Endothelial cell of umbilical vein (primary cell): ENCODE results near the gene CHST8. TPM values are rescaled to one million over a fixed set of nuclear protein-coding genes. Genes with fewer than 3 reads are reported as not detected.

Experiments used
- BruUV-seq: library from RNA; stranded (reverse); fragments of 400-500 nt; replicated peaks from 2 replicates; lab custom pipeline; 2021; lab: Mats Ljungman, UMichigan
- CTCF ChIA-PET: fragments of 300-600, 350-600 bp; sonication (Branson Sonifier 250); formaldehyde crosslinking; loops from one replicate; lab custom pipeline; 2021; ENCODE audit warnings: antibody characterized with exemption, inconsistent platforms; lab: Charles Lee
- POLR2A ChIA-PET: fragments of 300-600, 350-600 bp; sonication (Branson Sonifier 250); formaldehyde crosslinking; loops from one replicate; lab custom pipeline; 2021; ENCODE audit warnings: antibody characterized with exemption, inconsistent platforms; lab: Charles Lee
- DNase-seq: peaks from one replicate; pipeline ENCODE4 v3.0.0-alpha.2; 2011; ENCODE audit warnings: low read depth, low spot score
- FAIRE-seq: peaks from 2 replicates; lab custom pipeline; 2011; peaks lifted over from hg19 to GRCh38; lab: Jason Lieb, UNC
- H2AFZ ChIP-seq: 2 replicates; pipeline ENCODE4 v1.6.0; 2012; ENCODE audit warnings: low read depth, low read length, control low read depth, inconsistent platforms
- H3K27ac ChIP-seq: 2 replicates; pipeline ENCODE4 v1.5.1; 2011; ENCODE audit warnings: low read depth, mild to moderate bottlenecking, control low read depth, low read length, moderate library complexity; ENCODE audit not compliant: insufficient read depth
- H3K27me3 ChIP-seq, 2 experiments: 2 replicates each; pipeline versions ENCODE4 v1.6.0 to v1.6.1; 2011; ENCODE audit warnings: low read length in 2 of 2, mixed read lengths in 1 of 2; ENCODE audit not compliant: control insufficient read depth in 2 of 2, insufficient read depth in 2 of 2
- H3K36me3 ChIP-seq, 2 experiments: 2 replicates in 1 of 2; 3 replicates in 1 of 2; pipeline ENCODE4 v1.5.1; 2011; ENCODE audit warnings: low read length in 2 of 2, mild to moderate bottlenecking in 1 of 2, moderate library complexity in 1 of 2; ENCODE audit not compliant: control insufficient read depth in 2 of 2, insufficient read depth in 2 of 2; ENCODE audit errors: extremely low read depth in 1 of 2
- H3K4me1 ChIP-seq: 3 replicates; pipeline ENCODE4 v1.5.1; 2011; ENCODE audit warnings: mild to moderate bottlenecking, low read length; ENCODE audit not compliant: control insufficient read depth, insufficient read depth; ENCODE audit errors: extremely low read depth
- H3K4me2 ChIP-seq: 2 replicates; pipeline ENCODE4 v1.6.1; 2011; ENCODE audit warnings: low read length, control low read depth, mixed read lengths; ENCODE audit not compliant: insufficient read depth
- H3K4me3 ChIP-seq, 3 experiments: fragments of 200-600 bp in 1 of 3; sonication (generic), shearing (Covaris generic) in 1 of 3; replicated peaks in 1 of 3; 2 replicates each; pipeline ENCODE4 v1.5.1; 2011 to 2016; ENCODE audit warnings: control low read depth in 3 of 3, low read length in 3 of 3, mild to moderate bottlenecking in 2 of 3, inconsistent platforms in 1 of 3, low read depth in 1 of 3, moderate library complexity in 1 of 3; ENCODE audit not compliant: insufficient read depth in 1 of 3
- H3K79me2 ChIP-seq: 2 replicates; pipeline ENCODE4 v1.6.0; 2012; ENCODE audit warnings: low read length, inconsistent platforms; ENCODE audit not compliant: control insufficient read depth, insufficient read depth
- H3K9ac ChIP-seq: replicated peaks from 2 replicates; pipeline ENCODE3; 2011; ENCODE audit warnings: low read length, control low read depth; ENCODE audit not compliant: insufficient read depth; ENCODE audit errors: extremely low read depth
- H3K9me1 ChIP-seq: replicated peaks from 3 replicates; pipeline ENCODE4 v1.6.0; 2011; ENCODE audit warnings: mild to moderate bottlenecking, low read length; ENCODE audit not compliant: control insufficient read depth, insufficient read depth; ENCODE audit errors: extremely low read depth
- H3K9me3 ChIP-seq: replicated peaks from 2 replicates; pipeline ENCODE4 v1.5.1; 2012; ENCODE audit warnings: low read length, inconsistent platforms; ENCODE audit not compliant: control insufficient read depth, insufficient read depth
- H4K20me1 ChIP-seq: replicated peaks from 2 replicates; pipeline ENCODE3; 2011; ENCODE audit warnings: mild to moderate bottlenecking, low read length; ENCODE audit not compliant: control insufficient read depth, insufficient read depth; ENCODE audit errors: extremely low read depth
- EZH2 ChIP-seq: IDR thresholded peaks from 2 replicates; pipeline ENCODE4 v1.6.1; 2012; ENCODE audit warnings: borderline replicate concordance, low read depth, mild to moderate bottlenecking, moderate library complexity, low read length, inconsistent platforms; ENCODE audit not compliant: severe bottlenecking
- FOS ChIP-seq: IDR thresholded peaks from 2 replicates; pipeline ENCODE4 v1.6.1; 2011; ENCODE audit warnings: mild to moderate bottlenecking, low read length, moderate library complexity, borderline replicate concordance; ENCODE audit not compliant: insufficient read depth
- GATA2 ChIP-seq: IDR thresholded peaks from 2 replicates; pipeline ENCODE4 v1.7.0; 2011; ENCODE audit warnings: low read depth, mild to moderate bottlenecking, moderate library complexity, mixed read lengths, low read length; ENCODE audit not compliant: insufficient read length, insufficient read depth
- JUN ChIP-seq: IDR thresholded peaks from 2 replicates; pipeline ENCODE4 v1.6.1; 2011; ENCODE audit warnings: borderline replicate concordance, low read depth; ENCODE audit not compliant: insufficient read length, insufficient read depth
- MYC ChIP-seq: IDR thresholded peaks from one replicate; pipeline ENCODE4 v1.6.1; 2011; ENCODE audit warnings: mild to moderate bottlenecking, low read depth, low read length
- POLR2A ChIP-seq: IDR thresholded peaks from 2 replicates; pipeline ENCODE4 v1.6.1; 2012; ENCODE audit warnings: low read depth, mild to moderate bottlenecking, control low read depth, low read length
- POLR2AphosphoS5 ChIP-seq: IDR thresholded peaks from 2 replicates; pipeline ENCODE4 v1.6.1; 2012; ENCODE audit warnings: low read depth, mild to moderate bottlenecking, control low read depth, low read length, moderate library complexity; ENCODE audit not compliant: insufficient read depth
- dilution Hi-C: fragments of 300-500 bp; cut with MboI; formaldehyde crosslinking; loops from one replicate; pipeline ENCODE4 v1.15.0; 2019; ENCODE audit warnings: low sequenced_read_pairs; ENCODE audit not compliant: extremely low pct_ligation_motif_present
- intact Hi-C: fragments of 100-400 bp; cut with micrococcal nuclease; formaldehyde crosslinking; loops from one replicate; pipeline ENCODE4 v1.10.0; 2022
- polyA plus RNA-seq, 4 experiments: library from polyadenylated mRNA; depleted of rRNA in 3 of 4; stranded (reverse) in 3 of 4; unstranded in 1 of 4; fragments of >200 nt; gene quantifications; 2 replicates each; pipeline versions ENCODE4 v1.2.1 to v1.2.3, GENCODE V29; 2011 to 2012; ENCODE audit warnings: missing spikeins in 1 of 4
- total RNA-seq: library from RNA; stranded (reverse); gene quantifications from 2 replicates; pipeline ENCODE4 v1.2.3, GENCODE V29; 2021
- TF ChIP-seq, protein P1 (sequence below), 2 donors: IDR thresholded peaks; 1 replicate in 1 of 2; 2 replicates in 1 of 2; pipeline ENCODE4 v1.5.1; 2011; ENCODE audit warnings: low read length in 2 of 2, mild to moderate bottlenecking in 2 of 2, moderate library complexity in 2 of 2, control low read depth in 1 of 2, inconsistent platforms in 1 of 2, low read depth in 1 of 2; ENCODE audit not compliant: insufficient read depth in 1 of 2; ENCODE audit errors: extremely low read depth in 1 of 2
- TF ChIP-seq, protein P2 (sequence below): IDR thresholded peaks from 2 replicates; pipeline ENCODE4 v1.6.1; 2011; ENCODE audit not compliant: insufficient read depth, insufficient read length

CHST8 gene
- total and polyA plus RNA-seq, 2 donors (not counting 3 experiments of a cell fraction or from before 2014, with no cell fraction given) = not detected

GRCh38 chr19:33702606-33703437, 81.1 kb downstream of the CHST8 start:
- no peak for DNase-seq
- no peak overlapping the region for H3K4me2 ChIP-seq
- no peak overlapping the region for H3K4me3 ChIP-seq
- H3K36me3 ChIP-seq = no peaks in the 10 kb centered on the region
- TF ChIP-seq POLR2A = no peak
- TF ChIP-seq MYC = no peak
- no peak for TF ChIP-seq EZH2
- TF ChIP-seq, protein P1, sequence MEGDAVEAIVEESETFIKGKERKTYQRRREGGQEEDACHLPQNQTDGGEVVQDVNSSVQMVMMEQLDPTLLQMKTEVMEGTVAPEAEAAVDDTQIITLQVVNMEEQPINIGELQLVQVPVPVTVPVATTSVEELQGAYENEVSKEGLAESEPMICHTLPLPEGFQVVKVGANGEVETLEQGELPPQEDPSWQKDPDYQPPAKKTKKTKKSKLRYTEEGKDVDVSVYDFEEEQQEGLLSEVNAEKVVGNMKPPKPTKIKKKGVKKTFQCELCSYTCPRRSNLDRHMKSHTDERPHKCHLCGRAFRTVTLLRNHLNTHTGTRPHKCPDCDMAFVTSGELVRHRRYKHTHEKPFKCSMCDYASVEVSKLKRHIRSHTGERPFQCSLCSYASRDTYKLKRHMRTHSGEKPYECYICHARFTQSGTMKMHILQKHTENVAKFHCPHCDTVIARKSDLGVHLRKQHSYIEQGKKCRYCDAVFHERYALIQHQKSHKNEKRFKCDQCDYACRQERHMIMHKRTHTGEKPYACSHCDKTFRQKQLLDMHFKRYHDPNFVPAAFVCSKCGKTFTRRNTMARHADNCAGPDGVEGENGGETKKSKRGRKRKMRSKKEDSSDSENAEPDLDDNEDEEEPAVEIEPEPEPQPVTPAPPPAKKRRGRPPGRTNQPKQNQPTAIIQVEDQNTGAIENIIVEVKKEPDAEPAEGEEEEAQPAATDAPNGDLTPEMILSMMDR (IDR thresholded peaks at IDR 0.05; ENCODE audit: extremely low read depth in 1 of 2, insufficient read depth in 1 of 2, low read depth in 1 of 2, low read length in 2 of 2) = no peak
- BruUV-seq = no TSS peak
- H2AFZ ChIP-seq = no peak overlapping the region
- dilution Hi-C loops = no loop called here
- H3K79me2 ChIP-seq = no peaks in the 10 kb centered on the region
- intact Hi-C loops = no loop called here
- no peaks in the 10 kb centered on the region for H4K20me1 ChIP-seq
- FAIRE-seq = no peak
- H3K27me3 ChIP-seq = no peaks in the 10 kb centered on the region
- CTCF ChIA-PET = no interaction called here
- H3K27ac ChIP-seq = no peak overlapping the region
- H3K4me1 ChIP-seq = no peaks in the 10 kb centered on the region
- no peak overlapping the region for H3K9ac ChIP-seq
- H3K9me1 ChIP-seq = no peaks in the 10 kb centered on the region
- H3K9me3 ChIP-seq = no peaks in the 10 kb centered on the region
- POLR2A ChIA-PET = no interaction called here

GRCh38 chr19:33703438-33703750, 81.6 kb downstream of the CHST8 start:
- no peaks in the 10 kb centered on the region for H3K36me3 ChIP-seq
- DNase-seq = no peak
- TF ChIP-seq GATA2 (no peak), FOS (no peak), POLR2A (no peak), EZH2 (no peak), MYC (no peak), JUN (no peak), POLR2AphosphoS5 (no peak)
- TF ChIP-seq, protein P2, sequence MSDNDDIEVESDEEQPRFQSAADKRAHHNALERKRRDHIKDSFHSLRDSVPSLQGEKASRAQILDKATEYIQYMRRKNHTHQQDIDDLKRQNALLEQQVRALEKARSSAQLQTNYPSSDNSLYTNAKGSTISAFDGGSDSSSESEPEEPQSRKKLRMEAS = no peak
- TF ChIP-seq, protein P1 (IDR thresholded peaks at IDR 0.05; ENCODE audit: extremely low read depth in 1 of 2, insufficient read depth in 1 of 2, low read depth in 1 of 2, low read length in 2 of 2) = no peak
- H3K9ac ChIP-seq = no peak overlapping the region
- no peaks in the 10 kb centered on the region for H3K27me3 ChIP-seq
- H4K20me1 ChIP-seq = no peaks in the 10 kb centered on the region
- no peak overlapping the region for H3K27ac ChIP-seq
- no peaks in the 10 kb centered on the region for H3K9me3 ChIP-seq
- intact Hi-C loops = no loop called here
- no peak for FAIRE-seq
- no peak overlapping the region for H3K4me3 ChIP-seq
- ChIA-PET CTCF (no interaction called here), POLR2A (no interaction called here)
- no peak overlapping the region for H3K4me2 ChIP-seq
- H3K79me2 ChIP-seq = no peaks in the 10 kb centered on the region
- H3K9me1 ChIP-seq = no peaks in the 10 kb centered on the region
- dilution Hi-C loops = no loop called here
- no peak overlapping the region for H2AFZ ChIP-seq
- no TSS peak for BruUV-seq
- no peaks in the 10 kb centered on the region for H3K4me1 ChIP-seq
